Measurements from ENCODE around the gene PIK3C3. TPM values are rescaled to one million over a fixed set of nuclear protein-coding genes. Genes with fewer than 3 reads are reported as not detected.

Gene PIK3C3
- total and polyA plus RNA-seq, 12 donors = 24.4 to 87.6 (median 64.3) TPM

DNA sequence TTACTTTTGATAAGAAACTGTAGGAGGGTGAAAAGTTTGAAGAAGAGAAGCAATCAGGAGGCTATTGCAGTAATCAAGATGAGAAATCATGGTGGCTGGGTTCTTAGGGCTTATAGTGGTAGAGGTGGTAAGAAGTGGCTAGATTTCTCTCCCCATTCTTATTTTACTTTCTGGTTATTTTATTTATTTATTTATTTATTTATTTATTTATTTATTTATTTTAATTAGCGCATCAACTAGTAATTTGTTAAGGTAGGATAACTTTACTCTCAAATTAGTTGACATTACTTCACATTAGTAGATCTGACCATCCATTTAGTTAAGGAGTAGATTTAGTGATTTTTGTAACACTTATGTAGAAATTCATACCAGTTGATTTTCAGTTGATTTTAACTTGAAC is 77.4 kb downstream of the PIK3C3 start:
- peaks cover 0 to 35% of the 10 kb centered on the region in 2 donors for H3K36me3 ChIP-seq (replicated peaks in 1 of 2)
- H3K4me1 ChIP-seq (replicated peaks in 1 of 2) = no peaks in the 10 kb centered on the region
- intact Hi-C loops (cut with DNase I) = no loop called here
- no peak overlapping the region for H3K4me3 ChIP-seq
- no peak overlapping the region for H3K27ac ChIP-seq
- DNase-seq = no peak
- 95 to 97% (median 97%) methylated on average over 1 of the region's 1 CpG for WGBS, 4 donors
- no peaks in the 10 kb centered on the region for H3K27me3 ChIP-seq
- no peaks in the 10 kb centered on the region for H3K9me3 ChIP-seq (replicated peaks in 1 of 3)
- TF ChIP-seq POLR2A (IDR thresholded peaks at IDR 0.05) = no peak
- TF ChIP-seq, protein P1, sequence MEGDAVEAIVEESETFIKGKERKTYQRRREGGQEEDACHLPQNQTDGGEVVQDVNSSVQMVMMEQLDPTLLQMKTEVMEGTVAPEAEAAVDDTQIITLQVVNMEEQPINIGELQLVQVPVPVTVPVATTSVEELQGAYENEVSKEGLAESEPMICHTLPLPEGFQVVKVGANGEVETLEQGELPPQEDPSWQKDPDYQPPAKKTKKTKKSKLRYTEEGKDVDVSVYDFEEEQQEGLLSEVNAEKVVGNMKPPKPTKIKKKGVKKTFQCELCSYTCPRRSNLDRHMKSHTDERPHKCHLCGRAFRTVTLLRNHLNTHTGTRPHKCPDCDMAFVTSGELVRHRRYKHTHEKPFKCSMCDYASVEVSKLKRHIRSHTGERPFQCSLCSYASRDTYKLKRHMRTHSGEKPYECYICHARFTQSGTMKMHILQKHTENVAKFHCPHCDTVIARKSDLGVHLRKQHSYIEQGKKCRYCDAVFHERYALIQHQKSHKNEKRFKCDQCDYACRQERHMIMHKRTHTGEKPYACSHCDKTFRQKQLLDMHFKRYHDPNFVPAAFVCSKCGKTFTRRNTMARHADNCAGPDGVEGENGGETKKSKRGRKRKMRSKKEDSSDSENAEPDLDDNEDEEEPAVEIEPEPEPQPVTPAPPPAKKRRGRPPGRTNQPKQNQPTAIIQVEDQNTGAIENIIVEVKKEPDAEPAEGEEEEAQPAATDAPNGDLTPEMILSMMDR (IDR thresholded peaks at IDR 0.05) = no peak

DNA sequence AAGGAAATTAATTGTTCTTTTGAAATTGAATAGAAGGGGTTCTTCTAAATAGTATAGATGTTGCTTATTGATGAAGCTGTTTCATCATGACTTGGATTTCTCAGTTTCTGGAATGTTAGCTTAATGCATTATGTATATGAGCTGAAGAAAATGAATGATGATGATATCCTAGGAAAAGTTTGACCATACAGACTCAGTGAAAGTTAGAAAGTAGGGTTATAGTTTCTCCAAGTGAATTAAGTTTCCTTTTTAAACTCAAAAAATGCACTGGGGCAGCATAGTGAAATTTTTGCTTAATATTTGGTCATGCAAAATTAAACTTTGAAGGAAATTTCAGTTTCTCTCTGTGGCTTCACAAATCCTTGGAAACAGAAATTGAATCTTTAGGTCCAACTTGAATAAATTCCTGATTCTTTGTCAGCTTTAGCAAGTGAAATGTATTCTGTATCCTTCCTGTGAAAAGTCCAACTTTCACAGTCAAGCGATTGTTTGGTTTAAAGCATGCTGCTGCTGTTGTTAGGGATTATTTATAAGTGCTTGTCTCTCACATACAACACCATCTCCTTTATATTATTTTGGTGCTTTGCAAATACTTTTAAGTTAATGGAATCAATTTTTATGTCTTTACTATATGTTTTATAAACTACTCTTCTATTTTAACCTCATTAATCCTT is 78.2 kb downstream of the PIK3C3 start:
- Histone ChIP-seq H3K4me1 (replicated peaks in 1 of 2) (no peaks in the 10 kb centered on the region), H3K9me3 (replicated peaks in 1 of 3) (no peaks in the 10 kb centered on the region), H3K4me3 (no peak overlapping the region), H3K36me3 (replicated peaks in 1 of 2) (peaks cover 0 to 44% of the 10 kb centered on the region in 2 donors), H3K27me3 (no peaks in the 10 kb centered on the region), H3K27ac (no peak overlapping the region)
- no peak for DNase-seq
- TF ChIP-seq POLR2A (IDR thresholded peaks at IDR 0.05) = no peak
- TF ChIP-seq, protein P1 (IDR thresholded peaks at IDR 0.05) = no peak
- intact Hi-C loops (cut with DNase I) = no loop called here
- 88 to 94% (median 92%) methylated on average over 1 of the region's 1 CpG for WGBS, 4 donors

DNA sequence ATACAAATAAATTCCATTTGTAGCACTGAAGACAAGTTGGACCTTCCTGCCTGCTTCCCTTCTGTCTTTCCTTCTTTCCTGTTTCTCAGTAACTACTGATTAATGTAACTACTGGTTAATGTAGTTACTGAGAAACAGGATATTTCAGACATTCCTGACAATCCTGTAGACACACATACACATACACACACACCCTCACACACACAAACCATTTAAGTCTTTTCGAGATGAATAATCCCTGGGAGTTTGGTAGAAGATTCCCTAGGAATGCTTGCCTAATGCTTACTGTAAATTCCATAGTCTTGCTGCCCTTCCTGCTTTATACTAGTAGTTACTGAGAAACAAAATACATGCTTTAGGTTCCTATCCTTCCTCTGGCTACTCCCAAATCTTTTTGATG is 83.9 kb downstream of the PIK3C3 start:
- Histone ChIP-seq H3K27me3 (no peaks in the 10 kb centered on the region), H3K4me1 (replicated peaks in 1 of 2) (no peaks in the 10 kb centered on the region), H3K36me3 (replicated peaks in 1 of 2) (peaks cover 0 to 44% of the 10 kb centered on the region in 2 donors), H3K4me3 (no peak overlapping the region), H3K27ac (no peak overlapping the region), H3K9me3 (replicated peaks in 1 of 3) (no peaks in the 10 kb centered on the region)
- 52 to 79% (median 74%) methylated on average over 1 of the region's 1 CpG for WGBS, 4 donors
- intact Hi-C loops (cut with DNase I) = no loop called here
- TF ChIP-seq, protein P1 (IDR thresholded peaks at IDR 0.05) = no peak
- no peak for TF ChIP-seq POLR2A (IDR thresholded peaks at IDR 0.05)
- no peak for DNase-seq

DNA sequence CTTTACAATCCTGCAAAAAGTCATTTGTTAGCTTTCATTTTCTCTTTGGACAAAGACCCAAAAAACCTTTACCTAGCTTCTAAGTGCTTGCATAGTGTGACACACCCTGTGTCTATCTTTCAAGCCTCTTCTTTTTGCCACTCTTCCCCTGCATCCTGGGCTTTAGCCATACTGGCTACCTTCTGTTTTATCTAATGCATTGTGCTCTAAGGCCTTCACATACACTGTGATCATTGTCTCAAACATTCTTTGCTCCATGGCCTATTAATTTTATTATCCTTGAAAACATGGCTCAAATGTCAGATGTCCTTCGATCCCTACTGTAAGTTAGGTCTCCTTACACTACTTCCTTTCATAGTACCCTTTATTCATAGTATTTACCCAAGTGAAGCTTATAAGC is 84.4 kb downstream of the PIK3C3 start:
- no peaks in the 10 kb centered on the region for H3K9me3 ChIP-seq (replicated peaks in 1 of 3)
- TF ChIP-seq, protein P1 (IDR thresholded peaks at IDR 0.05) = no peak
- no peak for TF ChIP-seq POLR2A (IDR thresholded peaks at IDR 0.05)
- H3K27ac ChIP-seq = no peak overlapping the region
- DNase-seq = no peak
- intact Hi-C loops (cut with DNase I) = no loop called here
- H3K4me1 ChIP-seq (replicated peaks in 1 of 2) = no peaks in the 10 kb centered on the region
- peaks cover 0 to 40% of the 10 kb centered on the region in 2 donors for H3K36me3 ChIP-seq (replicated peaks in 1 of 2)
- no peaks in the 10 kb centered on the region for H3K27me3 ChIP-seq
- no peak overlapping the region for H3K4me3 ChIP-seq
- WGBS, 4 donors = 46 to 67% (median 59%) methylated on average over 1 of the region's 1 CpG

All from adrenal gland (tissue), 12 donors.